Lung (tissue), 12 donors: ENCODE data around the gene ZBTB7B. TPM values are rescaled to one million over a fixed set of nuclear protein-coding genes. Genes with fewer than 3 reads are reported as not detected.

Source experiments
- ATAC-seq: fragments of 200-7000 bp; cut with Tn5 transposase; one replicate; pipeline ENCODE4 v1.9.1; 2020; ENCODE audit warnings: moderate number of reproducible peaks; ENCODE audit not compliant: insufficient read depth, low FRiP score
- DNase-seq, 3 donors: peaks; one replicate each; pipeline ENCODE4 v3.0.0-alpha.2; 2013 to 2017
- H3K27ac ChIP-seq, 2 donors: one replicate each; pipeline ENCODE4 v1.5.1; 2013; ENCODE audit warnings: mild to moderate bottlenecking in 2 of 2, moderate library complexity in 2 of 2, control low read depth in 1 of 2, inconsistent platforms in 1 of 2, low read depth in 1 of 2, low read length in 1 of 2
- H3K27me3 ChIP-seq, 3 donors: one replicate each; pipeline ENCODE4 v1.5.1; 2013; ENCODE audit warnings: low read length in 2 of 3; ENCODE audit not compliant: control insufficient read depth in 3 of 3, insufficient read depth in 3 of 3
- H3K36me3 ChIP-seq, 4 donors: one replicate each; pipeline ENCODE4 v1.5.1; 2013; ENCODE audit warnings: low read length in 4 of 4, mild to moderate bottlenecking in 1 of 4, moderate library complexity in 1 of 4; ENCODE audit not compliant: control insufficient read depth in 4 of 4, insufficient read depth in 4 of 4
- H3K4me1 ChIP-seq, 5 donors: one replicate each; pipeline ENCODE4 v1.5.1; 2013; ENCODE audit warnings: low read length in 5 of 5, mild to moderate bottlenecking in 2 of 5, moderate library complexity in 1 of 5; ENCODE audit not compliant: control insufficient read depth in 5 of 5, insufficient read depth in 5 of 5
- H3K4me3 ChIP-seq: one replicate; pipeline ENCODE4 v1.5.1; 2013; ENCODE audit warnings: mild to moderate bottlenecking, control low read depth, moderate library complexity
- H3K9ac ChIP-seq, 2 donors: one replicate each; pipeline ENCODE4 v1.5.1; 2013; ENCODE audit warnings: low read length in 2 of 2, control low read depth in 1 of 2; ENCODE audit not compliant: insufficient read depth in 1 of 2
- H3K9me3 ChIP-seq, 4 donors: one replicate each; pipeline ENCODE4 v1.5.1; 2013; ENCODE audit warnings: low read length in 3 of 4, mild to moderate bottlenecking in 1 of 4, moderate library complexity in 1 of 4; ENCODE audit not compliant: control insufficient read depth in 4 of 4, insufficient read depth in 3 of 4
- CTCF ChIP-seq: IDR thresholded peaks from 2 replicates; pipeline ENCODE4 v1.5.1; 2012; ENCODE audit warnings: mild to moderate bottlenecking; ENCODE audit errors: control extremely low read depth, extremely low read depth
- WGBS, 2 donors: extraction: QIAGEN DNeasy Blood & Tissue Kit; methylation state at CpG; one replicate each; pipeline ENCODE4 v1.1.7; 2013; 5-methylcytosine and 5-hydroxymethylcytosine counted together
- polyA plus RNA-seq, 2 donors: library from polyadenylated mRNA; stranded (reverse); fragments of 200-250 nt; gene quantifications; one replicate each; pipeline ENCODE4 v1.2.1, GENCODE V29; 2013
- total RNA-seq, 2 donors: library from RNA; depleted of rRNA in 1 of 2; stranded (reverse); fragments of >200 nt in 1 of 2; gene quantifications; one replicate each; pipeline ENCODE4 v1.2.1, GENCODE V29; 2014 to 2021
- donor health status: control.
- donor health status: control.
- donor health status: Bipolar disorder and iron deficiency.
- donor health status: healthy.
- donor health status: DM: yes; HTN: yes; CAD: no.

ZBTB7B gene
- total and polyA plus RNA-seq, 4 donors, result 41.9 to 83.3 (median 55.2) TPM

GRCh38 chr1:154966111-154966510 is 36.5 kb upstream of the ZBTB7B start:
- Histone ChIP-seq H3K27ac (no peak overlapping the region), H3K9me3 (no peaks in the 10 kb centered on the region), H3K9ac (no peak overlapping the region), H3K4me3 (no peak overlapping the region), H3K36me3 (peaks cover 18 to 53% (median 33%) of the 10 kb centered on the region in 4 donors), H3K4me1 (peaks cover 0 to 41% (median 21%) of the 10 kb centered on the region in 5 donors), H3K27me3 (no peaks in the 10 kb centered on the region)
- TF ChIP-seq CTCF, result no peak
- ATAC-seq (no peak), DNase-seq (no peak)
- 88 to 91% methylated on average over 7 of the region's 7 CpGs for WGBS, 2 donors

GRCh38 chr1:154967331-154967950 is 35.2 kb upstream of the ZBTB7B start:
- Histone ChIP-seq H3K9ac (no peak overlapping the region), H3K4me1 (peaks cover 0 to 50% (median 27%) of the 10 kb centered on the region in 5 donors), H3K36me3 (peaks cover 18 to 53% (median 33%) of the 10 kb centered on the region in 4 donors), H3K27ac (peak overlapping the region in 1 of 2 donors; percentile 23), H3K4me3 (no peak overlapping the region), H3K27me3 (no peaks in the 10 kb centered on the region), H3K9me3 (no peaks in the 10 kb centered on the region)
- WGBS, 2 donors, result 66 to 69% methylated on average over 5 of the region's 5 CpGs
- DNase-seq, result no peak
- no peak for TF ChIP-seq CTCF
- ATAC-seq, result no peak

- H3K27ac ChIP-seq, result peak overlapping the region in 1 of 2 donors; percentile 94
- H3K4me3 ChIP-seq, result no peak overlapping the region
Measured at GRCh38 chr1:154968731-154969130, 33.9 kb upstream of the ZBTB7B start.

More at GRCh38 chr1:154968731-154969130, 33.9 kb upstream of the ZBTB7B start:
- Histone ChIP-seq H3K9me3 (no peaks in the 10 kb centered on the region), H3K36me3 (peaks cover 18 to 45% (median 30%) of the 10 kb centered on the region in 4 donors), H3K27me3 (no peaks in the 10 kb centered on the region), H3K9ac (no peak overlapping the region), H3K4me1 (peaks cover 0 to 51% (median 23%) of the 10 kb centered on the region in 5 donors)
- ATAC-seq, result no peak
- no peak for DNase-seq
- TF ChIP-seq CTCF, result no peak
- WGBS, 2 donors, result 87 to 89% methylated on average over 3 of the region's 3 CpGs
